GM12874 (cell line): ENCODE data around the gene EXOC4.

Source experiments
- CTCF ChIP-seq: IDR thresholded peaks from 2 replicates; pipeline ENCODE4 v1.5.1; 2011; ENCODE audit warnings: low read depth, mild to moderate bottlenecking, control low read depth, low read length, moderate library complexity; ENCODE audit not compliant: insufficient read depth

The EXOC4 gene

DNA sequence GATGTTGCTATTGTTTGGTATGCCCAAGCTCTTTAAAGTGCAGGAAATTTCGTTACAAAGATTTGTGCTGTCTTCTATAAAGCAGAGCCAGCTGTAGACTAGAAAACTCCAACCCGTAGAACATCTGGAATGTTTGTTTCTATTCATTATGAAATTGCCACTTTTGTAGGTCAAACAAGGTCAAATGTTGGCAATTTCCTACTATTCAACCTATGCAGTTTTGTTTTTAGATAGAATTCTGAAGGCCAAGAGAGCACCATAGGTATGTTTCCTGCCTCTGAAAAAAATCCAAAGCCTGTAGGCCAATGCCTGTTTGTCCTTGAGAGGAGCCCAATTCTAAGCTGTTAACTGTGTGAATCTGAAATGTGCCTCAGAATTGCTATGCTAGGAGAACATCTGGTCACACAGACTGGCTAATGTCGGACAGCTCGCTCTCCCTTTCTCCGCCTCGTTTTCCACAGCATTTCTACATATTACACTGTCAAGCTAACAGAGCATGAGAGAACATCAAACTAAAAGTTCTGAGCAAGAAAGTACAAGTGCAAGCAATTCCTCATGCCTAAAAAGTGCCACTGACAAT is 607.1 kb downstream of the EXOC4 start:
- TF ChIP-seq CTCF: no peak

GRCh38 chr7:133860628-133861335 is 607.9 kb downstream of the EXOC4 start:
- TF ChIP-seq CTCF: no peak

- no peak for TF ChIP-seq CTCF
Observed at GRCh38 chr7:133861876-133862275, 609.0 kb downstream of the EXOC4 start.

DNA sequence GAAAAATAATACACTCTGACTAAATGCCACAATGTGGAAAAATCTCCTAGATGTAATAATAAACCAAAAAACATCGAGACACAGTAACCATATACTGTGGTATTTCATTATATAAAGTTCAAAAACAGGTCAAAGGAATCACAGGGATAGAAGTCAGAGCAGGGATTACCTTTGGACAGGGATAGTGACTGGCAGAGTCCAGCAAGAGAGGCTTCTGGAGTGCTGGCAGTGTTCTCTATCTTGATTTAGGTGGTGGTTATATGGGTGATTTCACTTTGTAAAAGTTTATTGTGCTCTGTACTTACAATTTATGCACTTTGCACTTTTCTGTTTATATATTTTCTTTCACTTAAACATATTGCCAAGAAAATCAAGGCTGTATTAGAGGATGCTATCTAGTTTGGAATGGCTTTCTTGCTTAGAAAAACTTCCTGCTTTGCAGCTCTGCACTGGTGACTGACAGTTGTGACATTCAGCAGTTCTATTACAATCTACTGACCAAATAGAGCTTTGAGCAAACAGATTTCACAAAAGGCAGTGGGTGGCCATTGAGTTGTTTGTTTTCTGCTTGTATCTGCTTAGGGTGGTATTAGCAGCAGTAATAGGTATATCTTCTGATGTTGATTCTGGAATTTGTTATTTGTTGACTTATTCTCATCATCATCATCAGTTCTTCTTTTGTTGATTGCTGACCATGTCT is 610.6 kb downstream of the EXOC4 start:
- TF ChIP-seq CTCF: no peak

- TF ChIP-seq CTCF: no peak
Observed at GRCh38 chr7:133869556-133869955, 616.7 kb downstream of the EXOC4 start.

DNA sequence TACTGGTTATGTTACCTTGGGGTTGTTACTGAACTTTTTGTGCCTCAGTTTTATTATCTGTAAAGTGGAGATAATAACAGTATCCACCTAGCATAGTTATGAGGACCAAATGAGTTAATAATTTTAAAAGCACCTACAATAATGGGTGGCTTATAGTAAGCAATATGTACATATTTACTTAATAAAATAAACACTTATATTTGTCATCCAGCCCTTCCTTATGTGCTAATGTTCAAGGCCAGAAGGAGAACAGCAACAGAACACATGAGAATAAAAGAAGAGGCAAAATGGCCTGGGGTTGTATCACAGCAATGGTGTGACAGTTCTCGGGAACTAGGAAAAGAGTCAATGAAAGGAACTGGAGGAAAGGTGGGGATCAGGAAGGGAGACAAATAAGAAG is 618.9 kb downstream of the EXOC4 start:
- no peak for TF ChIP-seq CTCF

DNA sequence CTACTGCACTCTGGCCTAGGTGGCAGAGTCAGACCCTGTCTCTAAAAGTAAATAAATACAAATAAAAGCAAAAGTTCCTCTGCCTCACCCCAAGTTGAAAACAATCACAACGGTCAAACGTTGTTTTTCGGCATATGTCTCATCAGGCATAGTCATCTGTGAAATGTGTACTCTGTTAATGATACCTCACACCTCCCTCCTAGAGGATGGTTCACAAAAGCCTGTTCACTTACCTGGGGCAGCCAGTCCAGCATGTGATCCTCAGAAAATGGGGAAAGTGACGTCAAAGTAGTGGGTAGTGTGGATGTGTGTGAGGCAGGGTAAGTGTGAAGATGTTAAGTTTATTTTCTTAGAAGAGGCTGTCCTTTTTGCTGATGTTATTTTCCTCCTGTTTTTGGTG is 620.3 kb downstream of the EXOC4 start:
- no peak for TF ChIP-seq CTCF
